Nephron (organoid): ENCODE data around the gene CBX6.
A peak's percentile ranks its signal among the peaks of the same experiment; 100 is the strongest.

Experiments
- H3K27ac Mint-ChIP-seq, 3 experiments: 2 replicates each; pipeline ENCODE4 v1.8.0; 2020; ENCODE audit warnings: mixed read lengths in 3 of 3, mild to moderate bottlenecking in 2 of 3, moderate library complexity in 1 of 3
- H3K27me3 Mint-ChIP-seq: 2 replicates; pipeline ENCODE4 v1.8.0; 2021; ENCODE audit warnings: low read depth, mild to moderate bottlenecking, moderate library complexity, mixed read lengths
- H3K36me3 Mint-ChIP-seq: 2 replicates; pipeline ENCODE4 v1.8.0; 2020; ENCODE audit warnings: low read depth, mixed read lengths
- H3K4me1 Mint-ChIP-seq: 2 replicates; pipeline ENCODE4 v1.8.0; 2020; ENCODE audit warnings: mixed read lengths
- H3K4me3 Mint-ChIP-seq, 3 experiments: 2 replicates each; pipeline ENCODE4 v1.8.0; 2020; ENCODE audit warnings: mild to moderate bottlenecking in 3 of 3, mixed read lengths in 3 of 3, moderate library complexity in 2 of 3
- H3K9me3 Mint-ChIP-seq: 2 replicates; pipeline ENCODE4 v1.8.0; 2020; ENCODE audit warnings: mixed read lengths
- TF ChIP-seq, protein P1 (sequence below), 3 experiments: fragments of 200-600 bp; sonication (generic); IDR thresholded peaks; one replicate each; pipeline ENCODE4 v1.5.0; 2021; ENCODE audit warnings: antibody characterized with exemption in 3 of 3; ENCODE audit not compliant: unreplicated experiment in 3 of 3

Gene CBX6

DNA sequence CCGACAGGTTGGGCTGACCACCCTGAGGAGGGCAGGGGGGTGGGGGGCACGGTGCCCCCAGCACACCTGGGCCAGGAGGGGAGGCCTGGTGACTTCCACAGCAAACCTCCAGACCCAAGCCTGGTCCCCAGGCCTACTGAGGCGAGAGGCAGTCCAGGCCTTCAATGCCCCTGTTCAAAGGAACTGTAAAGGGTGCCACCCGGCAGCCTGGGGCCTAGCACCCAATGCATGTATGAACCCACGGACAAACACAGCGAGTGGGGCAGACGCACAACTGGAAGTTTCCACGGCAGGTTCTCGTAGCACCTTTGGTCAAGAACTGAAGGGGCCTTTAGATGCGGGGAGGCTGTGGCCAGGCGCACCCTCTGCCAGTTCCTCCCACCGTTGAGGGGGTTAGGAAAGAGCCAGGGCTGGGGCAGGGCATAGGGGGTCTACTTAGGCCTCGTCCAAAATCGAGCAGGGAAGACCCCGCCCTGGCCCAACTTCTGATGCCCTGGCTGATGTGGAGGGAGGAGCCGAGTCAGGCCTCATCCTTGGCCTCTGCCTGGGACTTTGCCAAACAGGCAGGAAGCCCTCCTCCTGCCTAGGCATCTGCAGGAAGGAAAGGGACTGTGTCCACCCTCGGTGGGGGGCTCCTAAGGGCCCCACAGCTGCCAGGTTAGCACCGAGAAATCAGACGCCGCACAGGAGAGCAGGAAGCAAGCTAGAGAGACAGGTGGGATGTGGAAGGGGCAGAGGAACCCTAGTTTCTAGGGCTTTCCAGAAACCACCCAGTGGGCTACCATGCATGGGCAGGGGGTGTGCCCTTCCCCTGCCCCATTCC lies 6.6 kb downstream of the CBX6 start:
- H3K36me3 Mint-ChIP-seq: peaks cover 10% of the 10 kb centered on the region
- no peaks in the 10 kb centered on the region for H3K27me3 Mint-ChIP-seq
- no peak overlapping the region for H3K27ac Mint-ChIP-seq
- H3K9me3 Mint-ChIP-seq: no peaks in the 10 kb centered on the region
- TF ChIP-seq, protein P1, sequence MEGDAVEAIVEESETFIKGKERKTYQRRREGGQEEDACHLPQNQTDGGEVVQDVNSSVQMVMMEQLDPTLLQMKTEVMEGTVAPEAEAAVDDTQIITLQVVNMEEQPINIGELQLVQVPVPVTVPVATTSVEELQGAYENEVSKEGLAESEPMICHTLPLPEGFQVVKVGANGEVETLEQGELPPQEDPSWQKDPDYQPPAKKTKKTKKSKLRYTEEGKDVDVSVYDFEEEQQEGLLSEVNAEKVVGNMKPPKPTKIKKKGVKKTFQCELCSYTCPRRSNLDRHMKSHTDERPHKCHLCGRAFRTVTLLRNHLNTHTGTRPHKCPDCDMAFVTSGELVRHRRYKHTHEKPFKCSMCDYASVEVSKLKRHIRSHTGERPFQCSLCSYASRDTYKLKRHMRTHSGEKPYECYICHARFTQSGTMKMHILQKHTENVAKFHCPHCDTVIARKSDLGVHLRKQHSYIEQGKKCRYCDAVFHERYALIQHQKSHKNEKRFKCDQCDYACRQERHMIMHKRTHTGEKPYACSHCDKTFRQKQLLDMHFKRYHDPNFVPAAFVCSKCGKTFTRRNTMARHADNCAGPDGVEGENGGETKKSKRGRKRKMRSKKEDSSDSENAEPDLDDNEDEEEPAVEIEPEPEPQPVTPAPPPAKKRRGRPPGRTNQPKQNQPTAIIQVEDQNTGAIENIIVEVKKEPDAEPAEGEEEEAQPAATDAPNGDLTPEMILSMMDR (IDR thresholded peaks at IDR 0.05; ENCODE audit: unreplicated experiment in 3 of 3): no peak
- no peak overlapping the region for H3K4me3 Mint-ChIP-seq
- peaks cover 45% of the 10 kb centered on the region for H3K4me1 Mint-ChIP-seq

DNA sequence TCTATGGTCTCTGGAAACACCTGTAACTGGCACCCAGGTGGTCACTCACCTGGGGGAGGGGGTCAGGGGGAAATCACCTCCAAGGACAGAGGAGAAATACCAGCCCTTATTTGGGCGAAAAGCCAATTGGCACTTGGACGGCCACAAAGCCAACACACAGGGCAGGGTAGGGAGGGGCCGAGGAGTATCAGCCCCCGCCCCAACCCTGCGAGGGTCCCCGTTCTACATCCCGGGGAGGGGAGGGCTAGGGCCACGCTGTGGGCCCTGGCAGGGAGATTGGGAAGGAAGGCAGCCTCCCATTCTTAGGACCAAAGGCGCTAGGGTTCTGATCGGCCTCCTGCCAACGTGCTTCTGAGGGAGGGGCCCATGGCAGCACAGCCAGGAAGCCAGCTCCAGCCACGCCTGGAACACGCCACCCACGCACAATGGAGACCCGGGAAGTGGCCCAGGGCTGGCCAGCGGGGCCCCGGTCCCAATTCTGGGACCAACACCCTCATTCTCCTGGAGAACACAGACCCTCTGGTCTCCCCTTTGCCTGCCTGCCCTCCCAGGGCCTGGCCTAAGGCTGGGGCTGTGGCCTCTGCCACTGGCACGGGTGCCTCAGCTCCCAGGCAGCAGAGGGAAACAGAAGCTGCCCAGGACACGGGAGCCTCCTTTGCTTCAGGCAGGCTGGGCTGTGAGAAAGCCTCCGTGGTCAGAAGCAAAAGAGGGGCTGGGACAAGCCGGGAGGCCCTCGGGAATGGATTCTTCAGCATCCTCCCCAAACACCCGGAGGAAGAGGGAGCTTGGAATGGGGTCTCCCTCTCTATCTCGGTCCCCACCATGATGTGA lies 7.4 kb downstream of the CBX6 start:
- H3K4me1 Mint-ChIP-seq: peaks cover 37% of the 10 kb centered on the region
- TF ChIP-seq, protein P1 (IDR thresholded peaks at IDR 0.05; ENCODE audit: unreplicated experiment in 3 of 3): no peak
- peaks cover 10% of the 10 kb centered on the region for H3K36me3 Mint-ChIP-seq
- H3K9me3 Mint-ChIP-seq: no peaks in the 10 kb centered on the region
- no peak overlapping the region for H3K27ac Mint-ChIP-seq
- H3K4me3 Mint-ChIP-seq: peak overlapping the region in 1 of 3 experiments; percentile 37
- no peaks in the 10 kb centered on the region for H3K27me3 Mint-ChIP-seq

DNA sequence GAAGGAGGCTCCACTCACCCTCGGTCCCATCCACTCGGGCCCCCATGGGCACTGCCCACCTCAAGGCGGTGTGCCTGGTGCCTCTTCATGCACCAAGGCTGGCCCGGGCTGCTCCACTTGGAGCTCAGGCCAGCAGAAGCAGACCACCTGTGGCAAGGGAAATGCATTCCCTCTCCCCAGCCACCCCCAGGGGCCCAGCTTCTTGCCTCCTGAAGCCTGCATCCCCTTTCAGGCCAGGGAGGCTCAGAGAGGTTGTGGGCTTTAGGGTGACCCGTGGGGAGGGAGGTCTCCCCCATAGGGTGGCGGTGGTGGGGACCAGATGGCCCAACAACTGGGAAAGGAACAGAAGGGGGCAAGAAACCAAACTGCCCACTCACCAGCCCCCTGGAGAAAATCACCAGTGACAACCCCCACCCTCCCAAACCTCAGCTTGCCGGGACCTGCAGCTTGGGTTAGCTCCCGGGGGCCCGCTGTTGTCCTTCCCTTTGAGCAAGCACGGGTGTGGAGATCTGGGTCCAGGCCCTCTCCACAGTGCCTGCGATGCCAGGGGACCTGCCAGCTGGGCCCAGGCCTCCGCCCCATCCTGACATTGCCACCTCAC lies 8.4 kb downstream of the CBX6 start:
- Mint-ChIP-seq H3K4me3 (no peak overlapping the region), H3K36me3 (peaks cover 10% of the 10 kb centered on the region), H3K9me3 (no peaks in the 10 kb centered on the region), H3K27me3 (no peaks in the 10 kb centered on the region), H3K4me1 (peaks cover 29% of the 10 kb centered on the region), H3K27ac (no peak overlapping the region)
- TF ChIP-seq, protein P1 (IDR thresholded peaks at IDR 0.05; ENCODE audit: unreplicated experiment in 3 of 3): no peak

DNA sequence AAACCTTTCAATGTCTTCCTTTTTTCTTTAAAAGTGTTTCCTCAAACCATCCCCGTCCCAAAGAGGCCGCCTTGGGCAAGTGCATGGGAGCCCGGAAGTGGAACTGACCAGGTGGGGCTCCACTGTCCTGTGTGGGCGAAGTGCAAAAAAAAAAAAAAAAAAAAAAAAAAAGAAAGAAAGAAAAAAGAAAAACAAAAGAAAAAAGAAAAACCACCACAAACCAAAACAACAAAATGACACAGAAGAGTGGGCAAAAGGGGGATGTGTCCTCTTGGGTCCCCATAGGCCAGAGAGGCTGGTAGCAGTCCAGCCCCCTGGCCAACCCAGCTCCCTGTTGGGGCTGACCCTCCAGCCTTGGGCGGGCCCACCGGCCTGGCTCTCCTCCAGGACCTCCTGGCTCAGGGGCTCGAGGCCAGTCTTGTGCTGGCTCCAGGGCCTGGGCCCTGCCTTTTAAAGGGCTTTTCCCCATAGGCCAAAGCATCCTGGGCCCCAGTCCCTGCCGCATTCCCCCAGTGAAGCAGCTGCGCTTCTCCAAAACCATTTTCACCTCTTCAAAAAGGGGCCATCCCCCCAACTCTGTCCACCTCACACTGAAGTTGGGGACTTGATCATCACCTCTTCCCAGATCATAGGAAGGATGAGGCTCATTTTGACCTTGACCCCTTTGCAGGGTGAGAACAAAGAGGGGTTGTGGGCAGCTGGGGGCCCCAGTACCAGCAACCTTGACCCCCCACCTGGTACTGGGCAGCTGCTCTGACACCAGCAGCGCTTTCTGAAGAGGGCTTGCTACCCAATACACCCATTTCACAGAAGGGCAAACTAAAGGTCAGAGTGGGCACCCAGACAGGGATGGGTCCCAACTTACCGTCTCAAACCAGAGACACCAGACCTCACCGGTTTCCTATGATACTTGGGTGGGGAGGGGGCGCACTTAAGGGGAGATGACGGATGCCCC lies 9.4 kb downstream of the CBX6 start:
- Mint-ChIP-seq H3K27me3 (no peaks in the 10 kb centered on the region), H3K4me3 (no peak overlapping the region), H3K4me1 (peaks cover 23% of the 10 kb centered on the region), H3K36me3 (peaks cover 10% of the 10 kb centered on the region), H3K27ac (peak overlapping the region in 1 of 3 experiments; percentile 31), H3K9me3 (no peaks in the 10 kb centered on the region)
- TF ChIP-seq, protein P1 (IDR thresholded peaks at IDR 0.05; ENCODE audit: unreplicated experiment in 3 of 3): no peak

DNA sequence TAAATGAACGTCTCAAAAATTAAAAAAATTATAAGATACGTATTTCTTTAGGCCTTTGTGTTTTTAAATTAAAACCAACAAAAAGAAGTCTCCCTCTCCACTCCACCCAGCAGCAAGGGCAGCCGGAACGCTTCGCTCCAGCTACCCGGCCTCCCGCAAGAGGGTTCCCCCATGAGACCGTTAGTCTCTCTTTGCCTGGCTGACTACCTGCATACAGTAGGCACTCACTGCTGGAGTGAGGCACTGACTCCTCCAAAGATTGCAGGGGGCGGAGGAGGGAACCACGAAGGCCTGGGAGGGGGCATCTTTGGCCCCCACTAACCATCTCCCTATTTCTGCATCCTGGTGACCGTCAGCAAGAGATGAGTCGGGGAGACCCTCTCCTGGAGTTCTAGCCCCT lies 10.1 kb downstream of the CBX6 start:
- Mint-ChIP-seq H3K9me3 (no peaks in the 10 kb centered on the region), H3K36me3 (peaks cover 10% of the 10 kb centered on the region), H3K4me1 (peaks cover 23% of the 10 kb centered on the region), H3K4me3 (no peak overlapping the region), H3K27me3 (no peaks in the 10 kb centered on the region), H3K27ac (no peak overlapping the region)
- TF ChIP-seq, protein P1 (IDR thresholded peaks at IDR 0.05; ENCODE audit: unreplicated experiment in 3 of 3): no peak
